ENCODE results near the gene C1QTNF8.

The C1QTNF8 gene

DNA sequence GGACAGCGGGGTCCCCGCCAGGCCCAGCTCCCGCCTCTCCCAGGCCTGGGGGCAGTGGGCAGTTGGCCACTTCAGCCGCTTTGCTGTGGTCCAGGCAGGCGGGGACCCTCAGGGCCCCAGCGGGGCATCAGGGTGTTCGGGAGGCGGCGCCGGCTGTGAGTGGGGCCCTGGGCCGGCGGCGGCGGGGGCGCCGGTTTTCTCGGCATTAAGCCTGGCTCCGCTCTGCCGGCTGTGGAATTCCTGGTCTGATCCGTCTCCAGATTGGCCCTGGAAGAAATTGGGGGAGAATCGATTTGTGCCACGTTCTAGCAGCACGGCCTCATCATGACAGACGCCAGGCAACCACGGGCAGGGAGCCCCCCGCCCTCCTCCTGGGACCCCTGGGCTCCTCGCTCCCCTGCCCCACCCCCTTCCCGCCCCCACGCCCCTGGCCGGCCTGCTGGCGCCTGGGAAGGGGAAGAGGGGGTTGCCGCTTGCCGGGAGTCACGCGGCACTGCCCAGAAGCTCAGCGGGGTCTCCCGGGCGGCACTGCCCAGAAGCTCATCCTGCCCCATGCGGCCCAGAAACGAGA is 52.1 kb downstream of the C1QTNF8 start:
- Mint-ChIP-seq H3K4me1 (ENCODE audit: low read depth) (no peaks in the 10 kb centered on the region), H3K4me3 (no peak overlapping the region), H3K9me3 (no peaks in the 10 kb centered on the region), H3K36me3 (ENCODE audit: low read depth) (no peaks in the 10 kb centered on the region), H3K27me3 (ENCODE audit: low read depth) (no peaks in the 10 kb centered on the region), H3K27ac (no peak overlapping the region)
- no peak for DNase-seq (ENCODE audit: low spot score)

DNA sequence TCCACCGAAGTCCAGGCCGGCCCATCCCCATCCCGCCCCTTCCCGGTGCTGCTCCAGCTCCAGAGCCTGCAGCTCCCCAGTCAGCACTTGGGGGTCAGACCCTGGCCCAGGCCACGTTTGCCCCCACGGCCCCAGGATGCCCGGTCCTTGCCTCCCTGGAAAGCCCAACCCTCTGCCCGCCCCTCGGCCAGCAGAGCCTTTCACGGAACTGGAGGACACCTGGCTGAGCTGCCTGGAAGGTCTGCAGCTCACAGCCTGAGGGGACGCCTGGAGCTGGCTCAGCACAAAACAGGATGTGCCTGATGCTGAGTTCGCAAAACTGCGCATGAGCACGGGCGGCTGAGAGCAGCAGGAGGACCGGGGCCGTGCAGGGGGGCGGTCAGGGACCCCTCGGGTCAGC is 53.2 kb downstream of the C1QTNF8 start:
- no peak overlapping the region for H3K27ac Mint-ChIP-seq
- no peak overlapping the region for H3K4me3 Mint-ChIP-seq
- H3K27me3 Mint-ChIP-seq (ENCODE audit: low read depth), result no peaks in the 10 kb centered on the region
- no peak for DNase-seq (ENCODE audit: low spot score)
- no peaks in the 10 kb centered on the region for H3K9me3 Mint-ChIP-seq
- no peaks in the 10 kb centered on the region for H3K36me3 Mint-ChIP-seq (ENCODE audit: low read depth)
- H3K4me1 Mint-ChIP-seq (ENCODE audit: low read depth), result no peaks in the 10 kb centered on the region

- no peaks in the 10 kb centered on the region for H3K27me3 Mint-ChIP-seq (ENCODE audit: low read depth)
- H3K4me1 Mint-ChIP-seq (ENCODE audit: low read depth), result no peaks in the 10 kb centered on the region
- no peaks in the 10 kb centered on the region for H3K9me3 Mint-ChIP-seq
- no peak overlapping the region for H3K4me3 Mint-ChIP-seq
- DNase-seq (ENCODE audit: low spot score), result no peak
- no peaks in the 10 kb centered on the region for H3K36me3 Mint-ChIP-seq (ENCODE audit: low read depth)
- no peak overlapping the region for H3K27ac Mint-ChIP-seq
These were observed 53.8 kb downstream of the C1QTNF8 start for GRCh38 chr16:1042049-1042744.

DNA sequence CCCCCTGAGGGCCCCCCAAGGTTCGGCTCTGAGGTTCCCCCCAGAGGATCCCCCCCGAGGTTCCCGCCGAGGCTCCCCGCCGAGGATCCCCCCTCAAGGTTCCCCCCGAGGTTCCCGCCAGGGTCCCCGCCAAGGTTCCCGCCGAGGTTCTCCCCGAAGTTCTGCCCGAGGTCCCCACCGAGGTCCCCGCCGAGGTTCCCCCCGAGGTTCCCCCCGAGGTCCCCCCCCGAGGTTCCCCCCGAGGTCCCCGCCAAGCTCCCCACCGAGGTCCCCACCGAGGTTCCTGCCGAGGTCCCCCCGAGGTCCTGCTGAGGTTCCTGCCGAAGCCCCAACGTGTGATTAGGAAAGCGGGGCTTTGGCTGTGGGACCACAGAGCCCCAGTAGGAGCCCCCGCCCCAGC is 55.7 kb downstream of the C1QTNF8 start:
- Mint-ChIP-seq H3K27me3 (ENCODE audit: low read depth) (no peaks in the 10 kb centered on the region), H3K9me3 (no peaks in the 10 kb centered on the region), H3K4me1 (ENCODE audit: low read depth) (no peaks in the 10 kb centered on the region), H3K36me3 (ENCODE audit: low read depth) (no peaks in the 10 kb centered on the region), H3K27ac (no peak overlapping the region), H3K4me3 (no peak overlapping the region)
- DNase-seq (ENCODE audit: low spot score), result no peak

- Mint-ChIP-seq H3K36me3 (ENCODE audit: low read depth) (no peaks in the 10 kb centered on the region), H3K9me3 (no peaks in the 10 kb centered on the region), H3K4me1 (ENCODE audit: low read depth) (no peaks in the 10 kb centered on the region), H3K27me3 (ENCODE audit: low read depth) (no peaks in the 10 kb centered on the region), H3K4me3 (no peak overlapping the region), H3K27ac (no peak overlapping the region)
- no peak for DNase-seq (ENCODE audit: low spot score)
These were observed 56.3 kb downstream of the C1QTNF8 start for GRCh38 chr16:1039762-1040161.

DNA sequence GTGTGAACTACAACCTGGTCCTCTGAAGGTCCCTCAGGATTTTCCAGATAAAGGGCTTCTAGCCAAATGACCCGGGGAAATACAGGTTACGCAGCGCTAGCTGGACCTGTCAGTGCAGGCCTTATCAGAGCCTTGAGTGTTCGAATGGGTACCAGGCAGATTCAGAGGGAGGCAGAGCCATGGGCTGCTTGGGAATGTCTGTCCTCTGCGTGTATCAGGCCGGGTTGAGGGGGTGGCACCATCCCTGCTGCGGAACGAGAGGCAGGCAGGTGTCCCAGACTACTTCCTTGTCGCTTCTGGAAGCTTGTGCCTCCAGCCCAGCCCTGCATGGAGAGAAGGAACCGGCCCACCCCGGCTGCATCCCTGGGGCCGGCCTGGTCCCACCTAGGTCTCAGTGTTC is 57.1 kb downstream of the C1QTNF8 start:
- no peak overlapping the region for H3K4me3 Mint-ChIP-seq
- no peak for DNase-seq (ENCODE audit: low spot score)
- no peaks in the 10 kb centered on the region for H3K36me3 Mint-ChIP-seq (ENCODE audit: low read depth)
- no peaks in the 10 kb centered on the region for H3K4me1 Mint-ChIP-seq (ENCODE audit: low read depth)
- no peak overlapping the region for H3K27ac Mint-ChIP-seq
- no peaks in the 10 kb centered on the region for H3K9me3 Mint-ChIP-seq
- no peaks in the 10 kb centered on the region for H3K27me3 Mint-ChIP-seq (ENCODE audit: low read depth)
